NCI-H510A (cell line): Measurements from ENCODE around the gene DEPP1.

ENCODE experiments used
- DNase-seq: peaks from one replicate; lab custom pipeline; 2025; lab: John Stamatoyannopoulos, UW

DEPP1 gene

DNA sequence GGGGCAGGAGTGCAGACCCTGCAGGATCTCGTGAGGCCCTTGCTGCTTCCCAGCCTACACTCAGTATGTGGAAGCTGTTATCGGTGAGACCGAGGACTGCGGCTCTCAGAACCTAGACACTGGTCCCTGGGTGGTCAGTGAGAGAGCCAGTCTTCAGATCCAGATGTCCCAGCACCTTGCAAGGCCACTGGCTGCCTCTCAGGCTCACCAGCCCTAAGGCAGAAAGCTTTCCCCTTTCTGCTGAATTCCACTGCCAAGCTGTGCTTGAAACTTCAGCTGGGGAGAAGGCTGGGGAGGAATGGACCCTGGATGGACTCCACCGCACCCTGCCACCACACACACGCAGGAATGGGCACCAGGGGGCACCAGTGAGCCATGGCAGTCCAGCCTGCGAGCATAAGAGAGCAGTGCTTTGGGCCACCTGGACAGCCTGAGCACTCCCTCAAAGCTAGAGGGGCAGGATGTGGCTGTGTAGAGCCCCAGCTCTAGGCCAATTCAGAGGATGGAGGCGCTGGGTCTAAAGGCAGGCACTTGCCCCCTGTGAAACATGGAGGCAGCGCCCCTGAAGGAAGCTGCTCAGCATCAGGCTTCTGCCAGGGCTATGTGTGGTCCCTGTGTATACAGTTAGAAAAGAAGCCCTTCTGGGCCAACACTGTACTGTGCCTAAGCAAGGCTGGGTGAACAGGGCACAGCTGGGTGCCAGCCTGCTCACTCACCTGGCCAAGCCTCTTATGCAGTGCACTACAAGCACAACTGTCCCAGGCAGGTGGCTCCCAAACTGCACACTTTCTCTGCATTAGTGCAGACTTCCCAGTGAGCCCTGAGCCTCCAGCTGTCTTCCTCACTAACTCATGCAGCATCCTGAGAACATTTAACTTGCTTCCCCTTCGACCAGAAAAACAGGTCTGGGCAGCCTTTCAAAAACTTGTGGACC, 45.8 kb downstream of the DEPP1 start:
- no peak for DNase-seq

GRCh38 chr10:44931621-44932516, 46.7 kb downstream of the DEPP1 start:
- no peak for DNase-seq

DNA sequence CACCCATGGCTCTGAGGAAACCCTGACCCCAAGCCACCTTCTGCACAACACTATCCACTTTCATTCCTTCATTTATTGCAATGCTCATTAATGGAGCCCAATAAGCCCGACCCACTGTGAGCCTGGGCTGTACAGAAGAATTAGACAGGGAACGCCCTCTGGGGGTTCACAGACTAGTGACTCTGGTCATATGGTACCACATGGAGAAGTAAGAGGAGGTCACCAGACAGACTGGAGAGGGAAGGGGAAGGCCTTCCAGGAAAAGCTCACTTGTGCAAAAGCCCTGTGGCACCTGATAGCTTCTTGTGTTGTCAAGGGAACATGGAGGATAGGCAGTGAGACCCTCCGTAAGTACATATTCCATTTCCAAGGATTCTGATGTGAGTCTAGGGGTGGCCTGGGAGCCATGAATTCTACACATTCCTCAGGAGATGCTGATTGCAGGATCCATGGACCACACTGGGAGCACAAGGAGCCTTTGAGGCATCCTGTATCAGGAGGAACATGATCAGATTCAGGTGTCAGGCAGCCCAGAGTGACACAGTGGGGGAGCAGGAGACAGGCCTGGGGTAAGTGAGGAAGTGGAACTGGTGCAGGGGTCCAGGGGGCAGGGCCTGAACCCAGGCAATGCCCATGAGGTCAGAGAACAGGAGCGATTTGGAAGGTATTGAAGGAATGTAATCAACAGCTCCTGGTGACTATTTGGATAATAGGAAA, 47.5 kb downstream of the DEPP1 start:
- DNase-seq = no peak

DNA sequence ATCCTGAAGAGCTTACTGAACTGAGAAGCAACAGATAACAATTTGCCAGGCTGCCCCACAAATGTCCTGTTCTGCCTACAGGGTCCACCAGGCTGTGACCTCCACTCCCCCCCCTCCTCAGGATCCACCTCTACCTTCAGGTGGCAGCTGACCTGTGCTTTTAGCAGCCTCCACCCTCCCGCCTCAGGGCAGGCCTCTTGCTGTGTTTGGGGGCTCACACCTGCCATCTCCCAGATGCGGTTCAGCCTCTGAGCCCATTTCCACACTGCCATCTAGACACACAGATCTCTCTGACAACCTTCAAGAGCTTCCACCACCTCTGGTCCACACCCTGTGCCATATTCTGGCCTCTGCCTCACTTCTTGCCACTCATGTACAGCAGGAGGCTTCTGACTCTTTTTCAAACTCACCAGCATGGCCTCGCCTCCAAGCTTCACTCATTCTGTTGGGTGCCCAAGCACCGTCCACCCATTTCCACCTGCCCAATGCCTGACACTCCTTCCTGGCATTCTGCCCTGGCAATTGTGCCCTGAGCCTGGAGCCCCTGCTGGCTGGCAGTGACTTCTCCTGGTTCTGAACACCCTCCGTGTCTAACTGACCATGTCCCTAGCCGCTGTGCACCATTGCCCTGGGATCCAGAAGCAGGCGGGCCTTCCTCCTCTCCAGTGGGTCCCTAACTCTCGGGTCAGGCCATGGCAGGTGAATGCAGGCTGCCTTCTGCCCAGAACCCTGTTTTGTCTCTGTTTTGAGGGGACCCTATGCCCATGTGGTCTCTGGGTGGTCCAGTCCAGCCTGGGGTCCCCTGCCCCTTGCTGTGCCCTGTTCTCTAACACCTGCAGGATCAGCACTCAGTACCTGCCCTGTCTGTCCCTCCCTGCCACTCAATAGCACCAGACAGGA, 49.0 kb downstream of the DEPP1 start:
- no peak for DNase-seq

GRCh38 chr10:44928462-44928861, 50.1 kb downstream of the DEPP1 start:
- no peak for DNase-seq

DNA sequence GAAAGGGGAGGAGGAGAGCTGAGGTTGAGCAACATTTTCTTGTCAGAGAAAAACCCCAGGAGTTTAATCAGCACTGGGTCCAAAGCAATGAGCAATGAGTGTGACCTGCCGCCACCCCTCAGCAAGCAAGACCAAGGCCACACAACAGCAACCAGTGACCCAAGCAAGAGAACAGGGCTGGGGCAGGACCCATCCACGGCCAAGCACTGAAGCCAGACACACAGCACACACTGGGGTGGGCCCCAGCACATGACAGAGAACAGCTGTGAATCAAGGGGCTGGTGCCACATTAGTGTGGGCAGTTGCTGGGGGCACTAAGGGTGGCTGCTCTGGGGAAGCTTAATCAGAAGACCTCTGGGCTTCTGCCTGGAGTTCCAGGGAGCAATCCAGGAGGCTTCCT, 51.3 kb downstream of the DEPP1 start:
- DNase-seq = no peak

- DNase-seq = no peak
Observed at GRCh38 chr10:44926751-44927351, 51.8 kb downstream of the DEPP1 start.
